Fibroblast of the aortic adventitia (primary cell): ENCODE results near the gene BAD. TPM values are rescaled to one million over a fixed set of nuclear protein-coding genes. Genes with fewer than 3 reads are reported as not detected.

Experiments
- DNase-seq: peaks from one replicate; pipeline ENCODE4 v3.0.0-alpha.2; 2010; ENCODE audit warnings: low read depth
- H3K4me3 ChIP-seq: 2 replicates; pipeline ENCODE4 v1.5.1; 2011; ENCODE audit warnings: low read depth, mild to moderate bottlenecking, control low read depth, low read length, moderate library complexity
- CTCF ChIP-seq: IDR thresholded peaks from 2 replicates; pipeline ENCODE4 v1.5.1; 2011; ENCODE audit warnings: mild to moderate bottlenecking, low read length, control low read depth, inconsistent platforms; ENCODE audit not compliant: insufficient read depth
- total RNA-seq: library from RNA; depleted of rRNA; stranded (reverse); fragments of >200 nt; gene quantifications from 2 replicates; pipeline ENCODE4 v1.2.3, GENCODE V29; 2012; ENCODE audit warnings: low replicate concordance

The BAD gene
- total RNA-seq, 1 donor = 69.6 TPM

- peak overlapping the region; percentile 80 for H3K4me3 ChIP-seq
- no peak for TF ChIP-seq CTCF
- no peak for DNase-seq
These were observed 48.9 kb downstream of the BAD start for GRCh38 chr11:64235437-64236161.

- no peak for DNase-seq
- peak overlapping the region; percentile 80 for H3K4me3 ChIP-seq
- TF ChIP-seq CTCF = no peak
These were observed 49.7 kb downstream of the BAD start for GRCh38 chr11:64234647-64235379.

- DNase-seq = peak; percentile 27
- H3K4me3 ChIP-seq = peak within 1 kb of the TSS; percentile 80
- TF ChIP-seq CTCF = no peak
These were observed 50.4 kb downstream of the BAD start, which contains the start of gene VEGFB for GRCh38 chr11:64233913-64234586. Gene VEGFB (plus strand): TSS chr11:64234584. CDS start chr11:64234834, 250 bp downstream.

GRCh38 chr11:64232967-64233315 is 51.5 kb downstream of the BAD start:
- DNase-seq = no peak
- no peak overlapping the region for H3K4me3 ChIP-seq
- TF ChIP-seq CTCF = no peak

GRCh38 chr11:64232182-64232966 is 52.1 kb downstream of the BAD start:
- no peak for DNase-seq
- no peak for TF ChIP-seq CTCF
- H3K4me3 ChIP-seq = no peak overlapping the region

GRCh38 chr11:64231546-64231945 is 52.9 kb downstream of the BAD start:
- DNase-seq = no peak
- TF ChIP-seq CTCF = no peak

More at GRCh38 chr11:64231546-64231945, 52.9 kb downstream of the BAD start:
- H3K4me3 ChIP-seq = no peak overlapping the region
